Fibroblast of lung (primary cell): ENCODE data around the gene CHCHD2.
"Not testable (repeated sequence)": the region's sequence is repeated elsewhere in the genome, so short reads cannot be mapped to it uniquely, and the experiment has no call there.

Experiments
- CTCF ChIP-seq, 2 donors: IDR thresholded peaks in 1 of 2; conservative IDR thresholded peaks in 1 of 2; 1 replicate in 1 of 2; 2 replicates in 1 of 2; pipeline ENCODE4 v1.5.1; 2011 to 2012; ENCODE audit warnings: low read length in 2 of 2, control low read depth in 1 of 2, inconsistent platforms in 1 of 2, low read depth in 1 of 2, mild to moderate bottlenecking in 1 of 2
- EZH2 ChIP-seq: IDR thresholded peaks from 2 replicates; pipeline ENCODE4 v1.5.1; 2012; ENCODE audit warnings: low read length, control low read depth, mild to moderate bottlenecking; ENCODE audit errors: missing control alignments

GRCh38 chr7:56131062-56131461, 24.8 kb upstream of the CHCHD2 start:
- TF ChIP-seq CTCF (conservative IDR thresholded peaks at IDR 0.05 in 1 of 2, IDR thresholded peaks at IDR 0.05 in 1 of 2; ENCODE audit: low read depth in 1 of 2, low read length in 2 of 2); EZH2: not testable (repeated sequence)
